Measurements from ENCODE around the gene UBAP1L.
"Not testable (repeated sequence)": the region's sequence is repeated elsewhere in the genome, so short reads cannot be mapped to it uniquely, and the experiment has no call there.

UBAP1L gene

GRCh38 chr15:65115086-65115485 lies at the start of gene UBAP1L:
UBAP1L (minus strand) TSS chr15:65115200; CDS start chr15:65106215, 8,985 bp downstream.
- no peaks in the 10 kb centered on the region for H3K27me3 ChIP-seq (ENCODE audit: low read depth)
- H3K36me3 ChIP-seq (replicated peaks), result peaks cover 69% of the 10 kb centered on the region
- H3K4me3 ChIP-seq, result no peak within 1 kb of the TSS
- H3K9me3 ChIP-seq, result no peaks in the 10 kb centered on the region
- DNase-seq (ENCODE audit: low spot score in 2 of 2), result peak in 1 of 2 experiments; percentile 99
- in situ Hi-C loops (cut with MboI; ENCODE audit: low sequenced_read_pairs), result no loop called here
- H3K4me1 ChIP-seq, result peaks cover 21% of the 10 kb centered on the region

DNA sequence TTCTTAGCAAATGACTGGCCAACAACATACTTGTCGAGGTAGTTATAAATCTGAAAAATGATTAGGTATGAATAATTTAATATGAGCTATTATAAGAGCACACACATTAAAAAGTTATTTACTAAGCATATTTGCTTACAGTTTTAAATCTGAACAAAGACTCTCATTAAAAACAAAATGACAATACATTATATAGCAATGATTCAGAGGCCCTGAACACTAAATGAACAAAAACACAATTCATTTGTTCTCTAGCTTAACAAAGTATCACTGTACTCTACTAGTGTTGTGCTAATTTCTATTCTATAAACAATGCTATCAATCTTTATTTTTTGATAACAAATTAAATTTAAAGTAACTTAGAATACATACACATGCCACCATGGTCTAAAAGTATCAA lies 49.1 kb upstream of the UBAP1L start:
- H3K9me3 ChIP-seq, result no peaks in the 10 kb centered on the region
- H3K36me3 ChIP-seq (replicated peaks), result peaks cover 54% of the 10 kb centered on the region

GRCh38 chr15:65163041-65163440 lies 48.0 kb upstream of the UBAP1L start:
- no peaks in the 10 kb centered on the region for H3K4me1 ChIP-seq
- in situ Hi-C loops (cut with MboI; ENCODE audit: low sequenced_read_pairs), result no loop called here
- H3K4me3 ChIP-seq, result no peak overlapping the region
- no peaks in the 10 kb centered on the region for H3K9me3 ChIP-seq
- no peaks in the 10 kb centered on the region for H3K27me3 ChIP-seq (ENCODE audit: low read depth)
- no peak for DNase-seq (ENCODE audit: low spot score in 2 of 2)
- peaks cover 63% of the 10 kb centered on the region for H3K36me3 ChIP-seq (replicated peaks)

More for the DNA sequence above, 49.1 kb upstream of the UBAP1L start:
- H3K4me3 ChIP-seq, result no peak overlapping the region
- in situ Hi-C loops (cut with MboI; ENCODE audit: low sequenced_read_pairs), result no loop called here
- no peak for DNase-seq (ENCODE audit: low spot score in 2 of 2)
- no peaks in the 10 kb centered on the region for H3K4me1 ChIP-seq
- H3K27me3 ChIP-seq (ENCODE audit: low read depth), result no peaks in the 10 kb centered on the region

- Histone ChIP-seq H3K4me3 (no peak overlapping the region), H3K27me3 (ENCODE audit: low read depth) (no peaks in the 10 kb centered on the region), H3K4me1 (no peaks in the 10 kb centered on the region), H3K36me3 (replicated peaks) (peaks cover 69% of the 10 kb centered on the region), H3K9me3 (no peaks in the 10 kb centered on the region)
- no peak for DNase-seq (ENCODE audit: low spot score in 2 of 2)
- in situ Hi-C loops (cut with MboI; ENCODE audit: low sequenced_read_pairs), result no loop called here
Measured at GRCh38 chr15:65156692-65157091, 41.7 kb upstream of the UBAP1L start.

GRCh38 chr15:65154720-65155119 lies 39.7 kb upstream of the UBAP1L start:
- Histone ChIP-seq H3K9me3 (no peaks in the 10 kb centered on the region), H3K4me3 (no peak overlapping the region), H3K36me3 (replicated peaks) (peaks cover 84% of the 10 kb centered on the region), H3K27me3 (ENCODE audit: low read depth) (no peaks in the 10 kb centered on the region), H3K4me1 (no peaks in the 10 kb centered on the region)
- in situ Hi-C loops (cut with MboI; ENCODE audit: low sequenced_read_pairs), result no loop called here
- no peak for DNase-seq (ENCODE audit: low spot score in 2 of 2)

DNA sequence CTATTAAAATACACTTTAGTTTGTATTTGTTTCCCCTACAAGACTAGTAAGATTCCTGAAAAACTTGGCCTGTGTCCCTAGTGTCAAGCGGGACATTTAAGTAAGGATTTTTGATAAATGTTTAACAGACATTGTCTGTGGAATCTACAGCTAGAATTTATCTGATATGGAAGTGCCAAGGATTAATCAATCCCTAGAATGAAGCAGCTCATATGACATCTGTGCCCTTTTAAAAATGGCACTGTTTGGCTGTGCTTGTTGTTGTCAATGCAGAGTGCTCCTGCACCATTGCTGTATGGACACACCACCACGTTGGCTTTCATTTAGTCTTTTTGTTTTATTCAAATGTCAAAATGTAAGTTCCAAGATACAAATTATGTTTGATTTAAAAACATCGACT lies 32.9 kb upstream of the UBAP1L start:
- no peak for DNase-seq (ENCODE audit: low spot score in 2 of 2)
- in situ Hi-C loops (cut with MboI; ENCODE audit: low sequenced_read_pairs), result no loop called here
- H3K4me1 ChIP-seq, result no peaks in the 10 kb centered on the region
- H3K27me3 ChIP-seq (ENCODE audit: low read depth), result no peaks in the 10 kb centered on the region
- H3K36me3 ChIP-seq (replicated peaks), result peaks cover 42% of the 10 kb centered on the region
- no peaks in the 10 kb centered on the region for H3K9me3 ChIP-seq
- no peak overlapping the region for H3K4me3 ChIP-seq

- in situ Hi-C loops (cut with MboI; ENCODE audit: low sequenced_read_pairs), result no loop called here
- no peak for DNase-seq (ENCODE audit: low spot score in 2 of 2)
- Histone ChIP-seq H3K27me3 (ENCODE audit: low read depth) (no peaks in the 10 kb centered on the region), H3K9me3 (no peaks in the 10 kb centered on the region), H3K4me1 (no peaks in the 10 kb centered on the region), H3K4me3 (no peak overlapping the region), H3K36me3 (replicated peaks) (peaks cover 33% of the 10 kb centered on the region)
Measured at GRCh38 chr15:65146438-65146837, 31.4 kb upstream of the UBAP1L start.

- H3K4me1 ChIP-seq; H3K4me3 ChIP-seq; DNase-seq (ENCODE audit: low spot score in 2 of 2); H3K27me3 ChIP-seq (ENCODE audit: low read depth); H3K36me3 ChIP-seq (replicated peaks); in situ Hi-C loops (cut with MboI; ENCODE audit: low sequenced_read_pairs): not testable (repeated sequence)
- peaks cover 23% of the 10 kb centered on the region for H3K9me3 ChIP-seq
Measured at GRCh38 chr15:65138631-65139030, 23.6 kb upstream of the UBAP1L start.

- H3K9me3 ChIP-seq, result peaks cover 23% of the 10 kb centered on the region
- H3K36me3 ChIP-seq (replicated peaks); H3K27me3 ChIP-seq (ENCODE audit: low read depth); H3K4me1 ChIP-seq; H3K4me3 ChIP-seq; in situ Hi-C loops (cut with MboI; ENCODE audit: low sequenced_read_pairs); DNase-seq (ENCODE audit: low spot score in 2 of 2): not testable (repeated sequence)
Measured at GRCh38 chr15:65137893-65138292, 22.9 kb upstream of the UBAP1L start.

- H3K27me3 ChIP-seq (ENCODE audit: low read depth); in situ Hi-C loops (cut with MboI; ENCODE audit: low sequenced_read_pairs); H3K4me3 ChIP-seq; H3K36me3 ChIP-seq (replicated peaks); H3K4me1 ChIP-seq: not testable (repeated sequence)
- peak in 1 of 2 experiments; percentile 44 for DNase-seq (ENCODE audit: low spot score in 2 of 2)
- peaks cover 23% of the 10 kb centered on the region for H3K9me3 ChIP-seq
Measured at GRCh38 chr15:65137089-65137488, 22.1 kb upstream of the UBAP1L start.

GRCh38 chr15:65134538-65134937 lies 19.5 kb upstream of the UBAP1L start:
- DNase-seq (ENCODE audit: low spot score in 2 of 2), result no peak
- H3K36me3 ChIP-seq (replicated peaks), result peaks cover 17% of the 10 kb centered on the region
- in situ Hi-C loops (cut with MboI; ENCODE audit: low sequenced_read_pairs), result no loop called here
- H3K4me3 ChIP-seq, result peak overlapping the region; percentile 54
- H3K27me3 ChIP-seq (ENCODE audit: low read depth), result no peaks in the 10 kb centered on the region
- peaks cover 23% of the 10 kb centered on the region for H3K9me3 ChIP-seq
- peaks cover 14% of the 10 kb centered on the region for H3K4me1 ChIP-seq

DNA sequence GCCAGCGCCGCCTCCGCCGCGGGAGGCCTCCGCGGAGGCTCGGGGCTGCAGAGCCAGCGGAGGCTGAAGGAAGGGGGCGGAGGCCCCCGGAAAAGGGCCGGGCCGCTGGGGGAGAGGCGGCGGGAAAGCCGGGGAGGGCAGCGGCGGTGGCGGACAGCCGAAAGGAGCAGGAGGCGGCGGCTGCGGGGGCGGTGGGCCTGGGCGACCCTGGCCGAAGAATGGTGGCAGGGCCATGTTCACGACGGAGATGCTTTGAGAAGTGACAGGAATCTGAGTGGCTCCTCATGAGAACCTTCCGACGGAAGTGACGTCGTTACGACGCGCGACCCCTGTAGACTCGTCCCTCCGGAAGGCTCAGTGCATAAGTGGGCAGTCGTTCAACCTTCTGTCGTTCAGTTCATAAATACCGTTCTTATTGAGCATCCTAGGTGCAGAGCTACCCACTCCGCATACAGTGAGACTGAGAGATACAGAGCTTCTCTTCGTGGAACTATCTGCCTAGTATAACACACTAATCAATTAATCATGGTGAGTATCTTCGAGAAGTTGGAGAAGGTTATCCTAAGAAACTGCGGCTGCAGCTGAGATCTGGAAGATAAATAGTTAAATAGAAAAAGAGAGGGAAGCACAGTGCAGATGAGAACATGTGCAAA lies 18.7 kb upstream of the UBAP1L start, which contains the start of gene PDCD7:
Gene PDCD7, minus strand, starts transcription at position 261 of the 653 bp plus-strand sequence. Its CDS starts 27 bp downstream, at position 234.
- peak within 1 kb of the TSS; percentile 54 for H3K4me3 ChIP-seq
- peaks cover 14% of the 10 kb centered on the region for H3K4me1 ChIP-seq
- DNase-seq (ENCODE audit: low spot score in 2 of 2), result peak; percentile 96 to 99
- in situ Hi-C loops (cut with MboI; ENCODE audit: low sequenced_read_pairs), result no loop called here
- H3K36me3 ChIP-seq (replicated peaks), result peaks cover 26% of the 10 kb centered on the region
- no peaks in the 10 kb centered on the region for H3K27me3 ChIP-seq (ENCODE audit: low read depth)
- peaks cover 21% of the 10 kb centered on the region for H3K9me3 ChIP-seq

GRCh38 chr15:65132878-65133547 lies 18.0 kb upstream of the UBAP1L start:
- Histone ChIP-seq H3K4me3 (peak overlapping the region; percentile 54), H3K9me3 (peaks cover 19% of the 10 kb centered on the region), H3K36me3 (replicated peaks) (peaks cover 32% of the 10 kb centered on the region), H3K27me3 (ENCODE audit: low read depth) (no peaks in the 10 kb centered on the region), H3K4me1 (peaks cover 14% of the 10 kb centered on the region)
- in situ Hi-C loops (cut with MboI; ENCODE audit: low sequenced_read_pairs), result no loop called here
- peak; percentile 54 to 63 for DNase-seq (ENCODE audit: low spot score in 2 of 2)

- Histone ChIP-seq H3K4me1 (peaks cover 14% of the 10 kb centered on the region), H3K27me3 (ENCODE audit: low read depth) (no peaks in the 10 kb centered on the region), H3K4me3 (no peak overlapping the region), H3K9me3 (peaks cover under 1% of the 10 kb centered on the region), H3K36me3 (replicated peaks) (peaks cover 53% of the 10 kb centered on the region)
- peak in 1 of 2 experiments; percentile 61 for DNase-seq (ENCODE audit: low spot score in 2 of 2)
- in situ Hi-C loops (cut with MboI; ENCODE audit: low sequenced_read_pairs), result no loop called here
Measured at GRCh38 chr15:65130941-65131340, 15.9 kb upstream of the UBAP1L start.
